ENCODE measurements around the gene LHFPL6. TPM values are rescaled to one million over a fixed set of nuclear protein-coding genes. Genes with fewer than 3 reads are reported as not detected.

The LHFPL6 gene
- polyA plus RNA-seq, 2 of the 4 experiments (the other 2 are of a cell fraction) = 1.7 to 5.4 TPM

DNA sequence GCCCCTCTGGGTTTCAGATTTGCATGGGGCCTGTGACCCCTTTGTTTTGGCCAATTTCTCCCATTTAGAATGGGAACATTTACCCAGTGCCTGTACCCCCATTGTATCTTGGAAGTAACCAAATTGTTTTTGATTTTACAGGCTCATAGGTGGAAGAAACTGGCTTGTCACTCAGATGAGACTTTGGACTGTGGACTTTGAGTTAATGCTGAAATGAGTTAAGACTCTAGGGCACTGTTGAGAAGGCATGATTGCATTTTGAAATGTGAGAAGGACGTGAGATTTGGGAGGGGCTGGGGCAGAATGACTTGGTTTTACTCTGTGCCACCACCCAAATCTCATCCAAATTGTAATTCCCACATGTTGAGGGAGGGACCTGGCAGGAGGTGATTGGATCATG lies 306.0 kb downstream of the LHFPL6 start:
- TF ChIP-seq KDM1A (IDR thresholded peaks at IDR 0.05; ENCODE audit: low read depth) = no peak
- TF ChIP-seq, protein P1, sequence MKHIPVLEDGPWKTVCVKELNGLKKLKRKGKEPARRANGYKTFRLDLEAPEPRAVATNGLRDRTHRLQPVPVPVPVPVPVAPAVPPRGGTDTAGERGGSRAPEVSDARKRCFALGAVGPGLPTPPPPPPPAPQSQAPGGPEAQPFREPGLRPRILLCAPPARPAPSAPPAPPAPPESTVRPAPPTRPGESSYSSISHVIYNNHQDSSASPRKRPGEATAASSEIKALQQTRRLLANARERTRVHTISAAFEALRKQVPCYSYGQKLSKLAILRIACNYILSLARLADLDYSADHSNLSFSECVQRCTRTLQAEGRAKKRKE (CRISPR knock-in tag; IDR thresholded peaks at IDR 0.05; ENCODE audit: low read depth) = no peak
- Histone ChIP-seq H3K4me3 (no peak overlapping the region), H3K4me2 (no peak overlapping the region), H3K9me3 (no peaks in the 10 kb centered on the region), H3K4me1 (no peaks in the 10 kb centered on the region), H3K27ac (no peak overlapping the region)
- no peak for ATAC-seq
- POLR2A ChIA-PET = no interaction called here
- FAIRE-seq = no peak
- no peak for DNase-seq (ENCODE audit: low read depth in 1 of 2, low spot score in 1 of 2)
- 7% methylated on average over 1 of the region's 1 CpG for WGBS (ENCODE audit: missing lambda C conversion rate)
- CTCF ChIA-PET = no interaction called here

DNA sequence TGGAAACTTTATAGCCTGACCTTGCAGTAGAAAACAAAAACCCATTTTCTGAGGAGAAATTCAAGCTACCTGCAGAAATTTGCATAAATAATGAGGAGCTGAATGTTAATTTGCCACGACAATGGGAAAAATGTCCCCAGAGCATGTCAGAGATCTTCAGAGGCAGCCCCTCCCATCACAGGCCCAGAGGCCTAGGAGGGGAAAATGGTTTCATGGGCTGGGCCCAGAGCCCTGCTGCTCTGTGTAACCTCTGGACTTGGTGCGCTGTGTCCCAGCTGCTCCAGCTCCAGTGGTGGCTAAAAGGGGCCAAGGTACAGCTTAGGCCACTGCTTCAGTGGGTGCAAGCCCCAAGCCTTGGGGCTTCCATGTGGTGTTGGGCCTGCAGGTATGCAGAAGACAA lies 306.8 kb downstream of the LHFPL6 start:
- TF ChIP-seq, protein P2, sequence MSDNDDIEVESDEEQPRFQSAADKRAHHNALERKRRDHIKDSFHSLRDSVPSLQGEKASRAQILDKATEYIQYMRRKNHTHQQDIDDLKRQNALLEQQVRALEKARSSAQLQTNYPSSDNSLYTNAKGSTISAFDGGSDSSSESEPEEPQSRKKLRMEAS (IDR thresholded peaks at IDR 0.05) = no peak
- peak; percentile 27 for TF ChIP-seq ZFP36 (IDR thresholded peaks at IDR 0.05; ENCODE audit: borderline replicate concordance, partially characterized antibody)
- ChIA-PET POLR2A (no interaction called here), CTCF (no interaction called here)
- no peak for FAIRE-seq
- no peaks in the 10 kb centered on the region for H3K4me1 ChIP-seq
- no peak for DNase-seq (ENCODE audit: low read depth in 1 of 2, low spot score in 1 of 2)
- WGBS (ENCODE audit: missing lambda C conversion rate) = 3% methylated on average over 2 of the region's 2 CpGs
- H3K4me3 ChIP-seq = no peak overlapping the region
- no peak overlapping the region for H3K27ac ChIP-seq
- H3K4me2 ChIP-seq = no peak overlapping the region
- no peak for ATAC-seq
- H3K9me3 ChIP-seq = no peaks in the 10 kb centered on the region

Other genes starting within 250 kb of the LHFPL6 start
- 18.8 and 22.0 TPM in 2 replicates for gene COG6, start 52.5 kb upstream of the LHFPL6 start, polyA plus RNA-seq (2011; rRNA removed)
- 7.9 to 8.9 TPM (median 8.8 TPM) in 3 replicates for gene COG6, start 52.5 kb upstream of the LHFPL6 start, polyA plus RNA-seq (2017; fragmentation: RNase III; extraction: RNeasy Plus Mini Kit Qiagen cat#74134 plus additional on column Dnase treatment)